ENCODE data around the gene DIP2B. TPM values are rescaled to one million over a fixed set of nuclear protein-coding genes. Genes with fewer than 3 reads are reported as not detected.
A peak's percentile ranks its signal among the peaks of the same experiment; 100 is the strongest.

The DIP2B gene
- total and polyA plus RNA-seq, 2 of the 13 experiments (the other 11 are each of a cell fraction or from before 2014, with no cell fraction given), result 32.1 to 35.8 TPM

DNA sequence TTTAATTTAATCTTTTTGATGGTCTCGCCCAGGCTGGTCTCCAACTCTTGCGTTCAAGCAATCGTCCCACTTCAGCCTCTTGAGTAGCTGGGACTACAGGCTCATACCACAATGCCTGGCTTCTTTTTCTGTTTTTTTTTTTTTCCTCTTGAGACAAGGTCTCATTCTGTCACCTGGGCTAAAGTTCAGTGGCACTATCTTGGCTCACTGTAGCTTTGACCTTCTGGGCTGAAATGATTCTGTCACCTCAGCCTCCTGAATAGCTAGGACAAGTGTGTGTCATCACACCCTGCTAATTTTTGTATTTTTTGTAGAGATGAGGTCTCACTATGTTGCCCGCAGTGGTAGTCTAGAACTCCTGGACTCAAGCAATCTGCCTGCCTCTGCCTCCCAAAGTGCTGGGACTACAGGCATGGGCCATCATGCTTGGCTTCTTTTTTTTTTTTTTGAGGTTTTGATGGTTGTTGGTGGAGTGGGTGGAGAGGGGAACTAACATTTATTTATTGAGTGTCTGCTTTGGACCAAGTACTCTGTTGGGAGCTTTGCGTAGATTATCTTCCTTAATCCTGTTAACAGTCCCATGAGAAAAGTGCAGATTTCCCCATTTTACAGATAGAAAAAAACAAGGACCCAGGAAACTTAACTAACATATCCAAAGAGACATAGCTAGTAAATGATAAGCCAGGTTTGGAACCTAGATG is 102.0 kb downstream of the DIP2B start (continued):
- TF ChIP-seq ATF2 (CRISPR knock-in tag; IDR thresholded peaks at IDR 0.05) (0 out of 2 replicates have a peak, but pooled peaks have one; percentile 6), MNT (IDR thresholded peaks at IDR 0.05) (no peak), ZNF557 (CRISPR knock-in tag; IDR thresholded peaks at IDR 0.05) (no peak), MED8 (CRISPR knock-in tag; IDR thresholded peaks at IDR 0.05; ENCODE audit: insufficient replicate concordance) (no peak), NKX3-1 (CRISPR knock-in tag; IDR thresholded peaks at IDR 0.05) (no peak), PAF1 (CRISPR knock-in tag; IDR thresholded peaks at IDR 0.05) (no peak), ZNF564 (CRISPR knock-in tag; IDR thresholded peaks at IDR 0.05) (no peak), ZNF704 (CRISPR knock-in tag; IDR thresholded peaks at IDR 0.05; ENCODE audit: borderline replicate concordance) (no peak), CCDC6 (CRISPR knock-in tag; IDR thresholded peaks at IDR 0.05) (no peak), JUNB (CRISPR knock-in tag; IDR thresholded peaks at IDR 0.05; ENCODE audit: borderline replicate concordance) (no peak), SOX6 (IDR thresholded peaks at IDR 0.05) (no peak), SOX6 (CRISPR knock-in tag; IDR thresholded peaks at IDR 0.05) (0 out of 2 replicates have a peak, but pooled peaks have one; percentile 20), PCBP1 (IDR thresholded peaks at IDR 0.05; ENCODE audit: borderline replicate concordance, low read depth, low read length) (no peak), HNRNPUL1 (IDR thresholded peaks at IDR 0.05; ENCODE audit: low read depth, low read length) (no peak), RFXAP (CRISPR knock-in tag; IDR thresholded peaks at IDR 0.05; ENCODE audit: borderline replicate concordance) (0 out of 2 replicates have a peak, but pooled peaks have one; percentile 50), KLF12 (CRISPR knock-in tag; IDR thresholded peaks at IDR 0.05; ENCODE audit: borderline replicate concordance) (no peak), ZNF776 (CRISPR knock-in tag; IDR thresholded peaks at IDR 0.05) (no peak)
- TF ChIP-seq, protein P1, sequence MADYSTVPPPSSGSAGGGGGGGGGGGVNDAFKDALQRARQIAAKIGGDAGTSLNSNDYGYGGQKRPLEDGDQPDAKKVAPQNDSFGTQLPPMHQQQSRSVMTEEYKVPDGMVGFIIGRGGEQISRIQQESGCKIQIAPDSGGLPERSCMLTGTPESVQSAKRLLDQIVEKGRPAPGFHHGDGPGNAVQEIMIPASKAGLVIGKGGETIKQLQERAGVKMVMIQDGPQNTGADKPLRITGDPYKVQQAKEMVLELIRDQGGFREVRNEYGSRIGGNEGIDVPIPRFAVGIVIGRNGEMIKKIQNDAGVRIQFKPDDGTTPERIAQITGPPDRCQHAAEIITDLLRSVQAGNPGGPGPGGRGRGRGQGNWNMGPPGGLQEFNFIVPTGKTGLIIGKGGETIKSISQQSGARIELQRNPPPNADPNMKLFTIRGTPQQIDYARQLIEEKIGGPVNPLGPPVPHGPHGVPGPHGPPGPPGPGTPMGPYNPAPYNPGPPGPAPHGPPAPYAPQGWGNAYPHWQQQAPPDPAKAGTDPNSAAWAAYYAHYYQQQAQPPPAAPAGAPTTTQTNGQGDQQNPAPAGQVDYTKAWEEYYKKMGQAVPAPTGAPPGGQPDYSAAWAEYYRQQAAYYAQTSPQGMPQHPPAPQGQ (CRISPR knock-in tag; IDR thresholded peaks at IDR 0.05; ENCODE audit: borderline replicate concordance), result no peak
- TF ChIP-seq, protein P2, sequence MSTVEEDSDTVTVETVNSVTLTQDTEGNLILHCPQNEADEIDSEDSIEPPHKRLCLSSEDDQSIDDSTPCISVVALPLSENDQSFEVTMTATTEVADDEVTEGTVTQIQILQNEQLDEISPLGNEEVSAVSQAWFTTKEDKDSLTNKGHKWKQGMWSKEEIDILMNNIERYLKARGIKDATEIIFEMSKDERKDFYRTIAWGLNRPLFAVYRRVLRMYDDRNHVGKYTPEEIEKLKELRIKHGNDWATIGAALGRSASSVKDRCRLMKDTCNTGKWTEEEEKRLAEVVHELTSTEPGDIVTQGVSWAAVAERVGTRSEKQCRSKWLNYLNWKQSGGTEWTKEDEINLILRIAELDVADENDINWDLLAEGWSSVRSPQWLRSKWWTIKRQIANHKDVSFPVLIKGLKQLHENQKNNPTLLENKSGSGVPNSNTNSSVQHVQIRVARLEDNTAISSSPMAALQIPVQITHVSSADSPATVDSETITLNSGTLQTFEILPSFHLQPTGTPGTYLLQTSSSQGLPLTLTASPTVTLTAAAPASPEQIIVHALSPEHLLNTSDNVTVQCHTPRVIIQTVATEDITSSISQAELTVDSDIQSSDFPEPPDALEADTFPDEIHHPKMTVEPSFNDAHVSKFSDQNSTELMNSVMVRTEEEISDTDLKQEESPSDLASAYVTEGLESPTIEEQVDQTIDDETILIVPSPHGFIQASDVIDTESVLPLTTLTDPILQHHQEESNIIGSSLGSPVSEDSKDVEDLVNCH (CRISPR knock-in tag; IDR thresholded peaks at IDR 0.05), result no peak
